ENCODE measurements around the gene MANBA. TPM values are rescaled to one million over a fixed set of nuclear protein-coding genes. Genes with fewer than 3 reads are reported as not detected.

The MANBA gene
- total and polyA plus RNA-seq, 9 donors: 15.6 to 32.7 (median 24.5) TPM

DNA sequence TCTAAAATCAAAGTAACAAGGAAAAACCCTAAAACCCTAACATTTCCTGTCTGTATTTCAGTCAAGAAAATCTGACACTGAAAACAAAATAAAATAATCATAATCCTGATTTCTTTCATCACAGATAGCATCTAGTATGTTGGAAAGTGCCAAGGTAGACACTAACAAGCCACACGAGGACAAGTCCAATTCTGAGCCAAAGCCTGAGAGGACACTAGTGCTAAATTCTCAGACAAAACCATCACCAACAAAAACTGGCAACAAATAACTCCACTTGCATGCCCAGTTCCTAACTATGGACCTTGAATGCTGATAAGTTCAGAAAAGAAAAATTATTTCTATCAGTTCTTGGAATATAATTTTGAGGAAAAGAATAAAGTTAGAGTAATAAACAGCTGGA lies 113.7 kb downstream of the MANBA start:
- intact Hi-C loops (cut with DNase I): no loop called here
- 76 to 79% (median 78%) methylated on average over 1 of the region's 1 CpG for WGBS, 3 donors

DNA sequence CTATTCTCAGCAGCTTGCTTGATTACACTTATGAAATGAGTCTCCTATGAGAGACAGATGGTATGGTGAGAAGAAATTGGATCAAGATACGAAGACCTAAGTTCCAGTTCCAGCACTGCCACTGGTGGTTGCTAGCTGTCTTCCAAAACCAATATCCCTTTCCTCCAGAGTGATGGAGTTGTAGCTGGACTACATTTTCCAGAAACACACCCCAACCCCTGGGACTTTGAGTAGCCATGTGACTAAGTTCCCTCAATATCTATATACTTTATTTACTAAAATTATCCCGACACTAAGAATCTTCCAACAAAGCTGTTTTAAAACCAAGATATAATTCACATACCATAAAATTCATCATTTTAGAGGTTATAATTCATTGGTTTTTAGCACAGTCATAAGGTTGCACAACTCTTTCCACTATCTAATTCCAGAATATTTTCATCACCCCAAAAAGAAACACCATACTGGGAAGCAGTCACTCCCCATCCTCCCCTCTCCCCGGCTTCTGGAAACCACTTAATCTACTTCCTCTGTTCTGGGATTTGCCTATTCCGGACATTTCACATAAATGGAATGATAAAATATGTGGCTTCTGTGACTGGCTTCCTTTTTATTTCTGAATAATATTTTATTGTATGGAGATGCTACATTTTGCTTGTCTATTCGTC lies 118.0 kb downstream of the MANBA start:
- Histone ChIP-seq H3K4me3 (no peak overlapping the region), H3K4me1 (ENCODE audit: insufficient read depth) (no peaks in the 10 kb centered on the region), H3K27ac (no peak overlapping the region), H3K9me3 (no peaks in the 10 kb centered on the region), H3K27me3 (no peaks in the 10 kb centered on the region), H3K36me3 (no peaks in the 10 kb centered on the region)
- WGBS, 3 donors: 71 to 85% (median 75%) methylated on average over 5 of the region's 5 CpGs
- intact Hi-C loops (cut with DNase I): no loop called here
- TF ChIP-seq POLR2A (IDR thresholded peaks at IDR 0.05): no peak
- TF ChIP-seq, protein P1, sequence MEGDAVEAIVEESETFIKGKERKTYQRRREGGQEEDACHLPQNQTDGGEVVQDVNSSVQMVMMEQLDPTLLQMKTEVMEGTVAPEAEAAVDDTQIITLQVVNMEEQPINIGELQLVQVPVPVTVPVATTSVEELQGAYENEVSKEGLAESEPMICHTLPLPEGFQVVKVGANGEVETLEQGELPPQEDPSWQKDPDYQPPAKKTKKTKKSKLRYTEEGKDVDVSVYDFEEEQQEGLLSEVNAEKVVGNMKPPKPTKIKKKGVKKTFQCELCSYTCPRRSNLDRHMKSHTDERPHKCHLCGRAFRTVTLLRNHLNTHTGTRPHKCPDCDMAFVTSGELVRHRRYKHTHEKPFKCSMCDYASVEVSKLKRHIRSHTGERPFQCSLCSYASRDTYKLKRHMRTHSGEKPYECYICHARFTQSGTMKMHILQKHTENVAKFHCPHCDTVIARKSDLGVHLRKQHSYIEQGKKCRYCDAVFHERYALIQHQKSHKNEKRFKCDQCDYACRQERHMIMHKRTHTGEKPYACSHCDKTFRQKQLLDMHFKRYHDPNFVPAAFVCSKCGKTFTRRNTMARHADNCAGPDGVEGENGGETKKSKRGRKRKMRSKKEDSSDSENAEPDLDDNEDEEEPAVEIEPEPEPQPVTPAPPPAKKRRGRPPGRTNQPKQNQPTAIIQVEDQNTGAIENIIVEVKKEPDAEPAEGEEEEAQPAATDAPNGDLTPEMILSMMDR (IDR thresholded peaks at IDR 0.05): no peak
- no peak for TF ChIP-seq EP300 (IDR thresholded peaks at IDR 0.05)
- no peak for DNase-seq

More for the DNA sequence above, 113.7 kb downstream of the MANBA start:
- no peak overlapping the region for H3K4me3 ChIP-seq
- no peaks in the 10 kb centered on the region for H3K36me3 ChIP-seq
- H3K9me3 ChIP-seq: no peaks in the 10 kb centered on the region
- no peak for DNase-seq
- no peaks in the 10 kb centered on the region for H3K27me3 ChIP-seq
- no peak overlapping the region for H3K27ac ChIP-seq
- TF ChIP-seq POLR2A (IDR thresholded peaks at IDR 0.05): no peak
- no peaks in the 10 kb centered on the region for H3K4me1 ChIP-seq (ENCODE audit: insufficient read depth)

DNA sequence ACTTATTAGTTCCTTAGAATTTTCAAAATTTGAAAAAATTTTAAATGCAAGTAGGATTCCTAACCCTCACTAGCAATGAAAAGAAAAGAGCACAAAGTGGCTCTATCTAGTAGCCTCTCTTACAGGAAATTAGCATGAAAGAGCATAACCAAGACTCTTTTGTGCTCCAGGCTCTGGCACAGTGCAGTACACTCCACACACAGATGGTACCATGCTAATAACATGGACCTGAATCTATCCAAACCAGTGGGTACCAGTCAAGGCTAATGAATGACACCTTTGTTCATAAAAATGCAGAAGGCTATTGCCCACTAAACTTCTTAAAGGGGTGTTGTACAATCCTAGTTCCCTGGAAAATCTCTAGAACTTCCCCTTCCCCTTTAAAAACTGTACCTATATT lies 119.0 kb downstream of the MANBA start:
- Histone ChIP-seq H3K27ac (no peak overlapping the region), H3K4me1 (ENCODE audit: insufficient read depth) (no peaks in the 10 kb centered on the region), H3K27me3 (no peaks in the 10 kb centered on the region), H3K36me3 (no peaks in the 10 kb centered on the region), H3K4me3 (no peak overlapping the region), H3K9me3 (no peaks in the 10 kb centered on the region)
- intact Hi-C loops (cut with DNase I): no loop called here
- DNase-seq: no peak
- TF ChIP-seq POLR2A (IDR thresholded peaks at IDR 0.05) (no peak), EP300 (IDR thresholded peaks at IDR 0.05) (no peak)
- TF ChIP-seq, protein P1 (IDR thresholded peaks at IDR 0.05): no peak

DNA sequence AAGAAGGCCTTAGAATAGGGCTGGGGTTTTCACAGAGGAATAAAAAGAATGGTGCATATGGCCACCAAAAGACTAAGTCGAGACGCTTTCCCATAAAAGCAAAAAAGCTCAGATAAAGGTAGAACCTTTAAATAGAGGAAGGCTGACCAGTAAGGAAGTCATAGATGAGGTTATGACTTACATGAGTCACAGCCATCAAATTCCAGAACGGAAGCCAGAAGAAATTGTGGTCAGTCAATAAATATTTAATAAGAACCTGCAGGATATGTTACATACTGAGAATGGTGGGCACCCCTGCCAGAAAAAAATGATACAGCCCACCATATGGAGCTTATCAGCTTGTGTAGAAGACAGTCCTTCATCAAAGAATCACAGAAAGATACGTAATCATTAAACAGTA lies 120.1 kb downstream of the MANBA start:
- no peak overlapping the region for H3K27ac ChIP-seq
- no peaks in the 10 kb centered on the region for H3K36me3 ChIP-seq
- H3K4me1 ChIP-seq (ENCODE audit: insufficient read depth): no peaks in the 10 kb centered on the region
- H3K9me3 ChIP-seq: no peaks in the 10 kb centered on the region
- H3K27me3 ChIP-seq: no peaks in the 10 kb centered on the region
- no peak for DNase-seq
- H3K4me3 ChIP-seq: no peak overlapping the region
- WGBS, 3 donors: 88 to 92% (median 90%) methylated on average over 4 of the region's 4 CpGs
- TF ChIP-seq, protein P1 (IDR thresholded peaks at IDR 0.05): no peak
- TF ChIP-seq POLR2A (IDR thresholded peaks at IDR 0.05) (no peak), EP300 (IDR thresholded peaks at IDR 0.05) (no peak)
- intact Hi-C loops (cut with DNase I): no loop called here

DNA sequence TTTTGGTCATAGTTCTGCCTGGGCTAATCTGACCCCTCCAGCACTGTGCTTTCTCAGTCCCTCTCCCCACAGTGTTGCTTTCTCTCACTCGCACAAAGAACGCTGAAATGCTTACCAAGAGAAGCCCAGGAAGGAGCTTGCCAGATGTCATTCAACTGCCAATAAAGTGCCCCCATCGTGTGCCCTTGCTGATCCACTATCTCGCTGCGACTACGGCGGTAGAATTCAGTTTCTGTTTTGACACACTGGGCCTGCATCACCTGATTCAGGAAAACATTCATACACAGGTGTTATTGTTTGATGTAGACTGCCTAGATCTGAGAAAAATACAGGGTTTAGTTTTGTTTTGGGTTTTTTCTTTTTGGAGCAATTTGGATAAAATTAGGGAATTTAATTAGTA lies 121.2 kb downstream of the MANBA start:
- Histone ChIP-seq H3K27ac (no peak overlapping the region), H3K4me1 (ENCODE audit: insufficient read depth) (no peaks in the 10 kb centered on the region), H3K27me3 (no peaks in the 10 kb centered on the region), H3K36me3 (no peaks in the 10 kb centered on the region), H3K9me3 (no peaks in the 10 kb centered on the region), H3K4me3 (no peak overlapping the region)
- intact Hi-C loops (cut with DNase I): no loop called here
- DNase-seq: no peak
- no peak for TF ChIP-seq POLR2A (IDR thresholded peaks at IDR 0.05)
- TF ChIP-seq, protein P1 (IDR thresholded peaks at IDR 0.05): no peak
- no peak for TF ChIP-seq EP300 (IDR thresholded peaks at IDR 0.05)
- WGBS, 3 donors: 91 to 94% (median 92%) methylated on average over 7 of the region's 7 CpGs

Data from ovary (tissue), 9 donors.